Ovary (tissue), 9 donors: ENCODE results near the gene NFE2L1. TPM values are rescaled to one million over a fixed set of nuclear protein-coding genes. Genes with fewer than 3 reads are reported as not detected.

Experiments used
- DNase-seq, 5 donors: peaks; one replicate each; pipeline ENCODE4 v3.0.0-alpha.2; 2019 to 2020
- H3K27ac ChIP-seq, 2 donors: fragments of 200-600 bp; one replicate each; pipeline versions ENCODE4 v1.5.1 to v1.8.0; 2019 to 2022
- H3K27me3 ChIP-seq: fragments of 200-600 bp; one replicate; pipeline ENCODE4 v1.8.0; 2022
- H3K36me3 ChIP-seq: fragments of 200-600 bp; sonication (generic); one replicate; pipeline ENCODE4 v1.5.1; 2019
- H3K4me1 ChIP-seq: one replicate; pipeline ENCODE4 v1.8.1; 2013; ENCODE audit warnings: mild to moderate bottlenecking, moderate library complexity; ENCODE audit not compliant: insufficient read depth
- H3K4me3 ChIP-seq: fragments of 200-600 bp; sonication (generic); one replicate; pipeline ENCODE4 v1.5.1; 2017
- H3K9me3 ChIP-seq, 2 donors: fragments of 200-600 bp in 1 of 2; sonication (generic) in 1 of 2; one replicate each; pipeline versions ENCODE4 v1.5.1 to v1.8.1; 2013 to 2019; ENCODE audit warnings: mild to moderate bottlenecking in 1 of 2, moderate library complexity in 1 of 2
- EP300 ChIP-seq: sonication (generic); formaldehyde crosslinking; IDR thresholded peaks from one replicate; pipeline ENCODE4 v1.6.1; 2017; ENCODE audit warnings: antibody characterized with exemption
- POLR2A ChIP-seq: fragments of 450-650 bp; IDR thresholded peaks from one replicate; pipeline ENCODE4 v1.6.1; 2017; ENCODE audit warnings: antibody characterized with exemption, mild to moderate bottlenecking, moderate library complexity
- WGBS, 3 donors: extraction: QIAGEN DNeasy Blood & Tissue Kit in 1 of 3; methylation state at CpG; one replicate each; pipeline versions ENCODE4 v1.1.5 to v1.1.7; 2013 to 2017; 5-methylcytosine and 5-hydroxymethylcytosine counted together
- intact Hi-C, 4 donors: fragments of 100-400 bp; cut with DNase I; formaldehyde crosslinking; loops; one replicate each; pipeline versions ENCODE4 v1.11.0 to v1.15.1; 2022 to 2023
- polyA plus RNA-seq, 2 donors: library from polyadenylated mRNA; stranded (reverse); fragments of 200-250 nt in 1 of 2; fragments of 350-450 nt in 1 of 2; fragmentation: Illumina TruSeq in 1 of 2; extraction: RNeasy Lipid Tissue Mini Kit (QIAGEN cat#74804) in 1 of 2; gene quantifications; one replicate each; pipeline ENCODE4 v1.2.3, GENCODE V29; 2013 to 2014
- total RNA-seq, 7 donors: library from RNA; depleted of rRNA in 2 of 7; stranded (reverse); fragments of >200 nt in 2 of 7; fragmentation: NEBNext Ultra II Directional in 3 of 7; extraction: Animal tissue kit (Norgen Biotek cat#: 25700) in 3 of 7; gene quantifications; one replicate each; pipeline versions ENCODE4 v1.1.0 to v1.2.4, GENCODE V29; 2016 to 2023
- TF ChIP-seq, protein P1 (sequence below), 3 donors: fragments of 450-650 bp in 2 of 3; fragments of 200-600 bp in 1 of 3; IDR thresholded peaks; one replicate each; pipeline versions ENCODE4 v1.5.1 to v1.8.0; 2016 to 2022; ENCODE audit warnings: antibody characterized with exemption in 3 of 3, mild to moderate bottlenecking in 1 of 3
- donor health status: DM: no; HTN: no; CAD: no; lungs with moderate emphysema.
- donor health status: DM: no; HTN: no; CAD: no.
- donor health status: Bipolar disorder and iron deficiency.
- donor health status: DM: yes; HTN: yes; CAD: no.
- donor health status: DM: no; HTN: no; CAD: no.
- donor health status: DM: yes; HTN: yes; CAD: no.

NFE2L1 gene
- total and polyA plus RNA-seq, 9 donors, result 80.0 to 577 (median 165) TPM

DNA sequence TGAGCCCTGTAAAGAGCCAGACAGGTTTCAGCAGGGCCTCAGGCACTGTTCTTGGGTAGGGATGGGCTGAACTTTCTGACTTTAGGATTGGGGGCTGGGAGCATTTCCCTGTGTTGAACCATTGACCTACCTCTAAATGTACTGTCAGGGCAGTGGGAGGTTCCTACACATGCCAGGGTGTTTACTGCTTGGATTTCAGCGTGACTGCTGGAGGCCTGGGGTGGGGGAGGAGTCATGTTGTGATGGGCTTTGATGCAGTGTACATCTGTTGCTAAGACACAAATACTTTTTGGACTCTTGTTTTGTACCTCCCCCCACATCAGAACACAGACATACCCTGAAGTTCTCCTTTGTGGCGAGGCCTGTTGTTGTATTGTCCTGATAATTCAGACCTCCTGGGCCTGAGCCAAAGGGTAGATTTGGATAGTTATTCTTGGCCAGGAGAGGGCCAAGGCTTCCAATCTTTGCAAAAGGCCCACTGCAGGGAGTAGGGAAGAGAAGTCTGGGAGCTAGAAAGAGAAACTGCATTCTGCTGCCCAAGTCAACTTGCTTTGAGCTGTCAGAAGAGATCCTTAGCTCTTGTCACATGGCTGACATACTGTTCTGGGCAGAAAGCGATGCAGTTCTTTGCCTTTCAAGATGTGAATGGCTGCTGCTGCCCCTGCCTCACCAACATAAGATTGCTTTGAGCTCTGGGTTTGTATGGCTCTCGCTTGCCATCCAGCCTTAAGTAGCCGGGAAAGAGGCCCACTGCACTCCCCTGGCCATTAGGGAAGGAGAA is 3.7 kb downstream of the NFE2L1 start:
- TF ChIP-seq, protein P1, sequence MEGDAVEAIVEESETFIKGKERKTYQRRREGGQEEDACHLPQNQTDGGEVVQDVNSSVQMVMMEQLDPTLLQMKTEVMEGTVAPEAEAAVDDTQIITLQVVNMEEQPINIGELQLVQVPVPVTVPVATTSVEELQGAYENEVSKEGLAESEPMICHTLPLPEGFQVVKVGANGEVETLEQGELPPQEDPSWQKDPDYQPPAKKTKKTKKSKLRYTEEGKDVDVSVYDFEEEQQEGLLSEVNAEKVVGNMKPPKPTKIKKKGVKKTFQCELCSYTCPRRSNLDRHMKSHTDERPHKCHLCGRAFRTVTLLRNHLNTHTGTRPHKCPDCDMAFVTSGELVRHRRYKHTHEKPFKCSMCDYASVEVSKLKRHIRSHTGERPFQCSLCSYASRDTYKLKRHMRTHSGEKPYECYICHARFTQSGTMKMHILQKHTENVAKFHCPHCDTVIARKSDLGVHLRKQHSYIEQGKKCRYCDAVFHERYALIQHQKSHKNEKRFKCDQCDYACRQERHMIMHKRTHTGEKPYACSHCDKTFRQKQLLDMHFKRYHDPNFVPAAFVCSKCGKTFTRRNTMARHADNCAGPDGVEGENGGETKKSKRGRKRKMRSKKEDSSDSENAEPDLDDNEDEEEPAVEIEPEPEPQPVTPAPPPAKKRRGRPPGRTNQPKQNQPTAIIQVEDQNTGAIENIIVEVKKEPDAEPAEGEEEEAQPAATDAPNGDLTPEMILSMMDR (IDR thresholded peaks at IDR 0.05), result no peak
- TF ChIP-seq POLR2A (peak; percentile 21), EP300 (no peak)
- H3K36me3 ChIP-seq, result no peaks in the 10 kb centered on the region
- no peaks in the 10 kb centered on the region for H3K9me3 ChIP-seq
- DNase-seq, result peak; percentile 66 to 85 (median 76)
- no peaks in the 10 kb centered on the region for H3K27me3 ChIP-seq
- peak overlapping the region; percentile 77 to 96 for H3K27ac ChIP-seq
- H3K4me3 ChIP-seq, result peak overlapping the region; percentile 27
- intact Hi-C loops, result no loop called here
- peaks cover 34% of the 10 kb centered on the region for H3K4me1 ChIP-seq
- WGBS, 3 donors, result 10 to 14% (median 12%) methylated on average over 5 of the region's 5 CpGs

DNA sequence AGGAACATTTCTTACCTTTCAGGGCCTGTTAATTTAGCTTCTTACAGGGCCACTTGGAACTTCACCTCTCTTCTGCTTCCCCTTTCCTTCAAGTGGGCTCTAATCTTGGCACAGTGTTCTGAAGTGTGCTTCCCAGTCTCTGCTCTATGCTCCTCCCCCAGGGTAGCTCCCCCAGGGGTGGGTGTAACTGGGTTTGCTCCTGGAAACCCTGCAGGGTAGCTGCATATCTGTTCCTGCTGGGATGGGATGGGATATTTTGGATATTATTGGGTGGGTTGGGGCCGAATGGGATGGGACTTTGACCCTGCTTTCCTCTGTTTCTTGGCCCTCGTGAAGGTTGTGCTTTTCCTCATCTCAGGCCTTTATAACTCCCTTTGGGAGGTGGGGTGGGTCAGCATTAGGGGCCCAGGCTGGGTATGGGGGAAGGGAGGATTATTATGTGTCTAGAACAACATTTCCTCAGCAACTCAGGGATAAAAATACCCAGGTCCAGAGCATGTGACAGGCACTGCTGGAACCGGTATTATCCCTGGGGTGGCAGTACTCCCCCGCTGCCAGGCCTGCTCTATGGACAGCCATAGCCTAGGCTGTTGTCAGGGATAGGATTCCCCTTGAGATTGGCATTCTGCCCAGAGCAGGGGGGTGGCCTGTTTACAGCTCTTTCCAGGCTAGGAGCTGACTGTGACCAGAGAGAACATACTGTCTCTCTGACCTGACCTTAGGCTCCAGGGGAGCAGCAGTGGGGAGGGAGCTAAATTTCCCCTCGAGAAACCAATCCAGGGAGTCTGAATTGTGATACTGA is 5.0 kb downstream of the NFE2L1 start:
- H3K9me3 ChIP-seq, result no peaks in the 10 kb centered on the region
- peak overlapping the region; percentile 27 for H3K4me3 ChIP-seq
- 7 to 13% (median 8%) methylated on average over 5 of the region's 5 CpGs for WGBS, 3 donors
- intact Hi-C loops, result no loop called here
- TF ChIP-seq POLR2A (no peak), EP300 (no peak)
- TF ChIP-seq, protein P1 (IDR thresholded peaks at IDR 0.05), result no peak
- no peaks in the 10 kb centered on the region for H3K27me3 ChIP-seq
- H3K36me3 ChIP-seq, result no peaks in the 10 kb centered on the region
- DNase-seq, result peak; percentile 71 to 89 (median 81)
- H3K27ac ChIP-seq, result peak overlapping the region in 1 of 2 donors; percentile 96
- peaks cover 31% of the 10 kb centered on the region for H3K4me1 ChIP-seq

DNA sequence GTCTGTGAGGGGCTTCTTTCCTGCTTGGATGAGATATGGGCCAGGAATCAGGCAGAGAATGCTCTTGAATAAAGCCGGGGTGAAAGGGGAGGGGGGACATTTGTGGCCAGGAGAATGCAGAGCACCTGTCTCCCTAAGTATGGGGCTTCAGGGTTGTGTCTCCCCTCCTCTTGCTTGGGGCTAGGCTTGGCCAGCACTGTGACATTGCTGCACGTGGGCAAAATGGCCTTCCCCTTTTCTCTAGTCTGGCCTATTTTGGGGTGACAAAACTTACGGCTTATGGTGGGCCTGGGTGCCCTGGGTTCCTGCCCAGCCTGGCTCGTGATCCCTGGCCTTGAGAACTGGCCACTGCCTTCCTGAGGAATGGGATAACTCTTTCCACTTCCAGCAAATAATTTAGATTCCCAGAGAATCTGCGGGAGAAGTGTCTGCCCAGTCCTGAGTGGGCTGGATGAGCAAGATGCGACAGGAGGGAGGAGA is 5.6 kb downstream of the NFE2L1 start:
- TF ChIP-seq, protein P1 (IDR thresholded peaks at IDR 0.05), result no peak
- TF ChIP-seq EP300, result no peak
- intact Hi-C loops, result no loop called here
- Histone ChIP-seq H3K9me3 (no peaks in the 10 kb centered on the region), H3K4me3 (peak overlapping the region; percentile 27), H3K27ac (peak overlapping the region in 1 of 2 donors; percentile 96), H3K36me3 (no peaks in the 10 kb centered on the region), H3K27me3 (no peaks in the 10 kb centered on the region), H3K4me1 (peaks cover 31% of the 10 kb centered on the region)
- peak in 1 of 5 donors; percentile 67 for DNase-seq
- WGBS, 3 donors, result 0 to 7% (median 5%) methylated on average over 6 of the region's 6 CpGs

DNA sequence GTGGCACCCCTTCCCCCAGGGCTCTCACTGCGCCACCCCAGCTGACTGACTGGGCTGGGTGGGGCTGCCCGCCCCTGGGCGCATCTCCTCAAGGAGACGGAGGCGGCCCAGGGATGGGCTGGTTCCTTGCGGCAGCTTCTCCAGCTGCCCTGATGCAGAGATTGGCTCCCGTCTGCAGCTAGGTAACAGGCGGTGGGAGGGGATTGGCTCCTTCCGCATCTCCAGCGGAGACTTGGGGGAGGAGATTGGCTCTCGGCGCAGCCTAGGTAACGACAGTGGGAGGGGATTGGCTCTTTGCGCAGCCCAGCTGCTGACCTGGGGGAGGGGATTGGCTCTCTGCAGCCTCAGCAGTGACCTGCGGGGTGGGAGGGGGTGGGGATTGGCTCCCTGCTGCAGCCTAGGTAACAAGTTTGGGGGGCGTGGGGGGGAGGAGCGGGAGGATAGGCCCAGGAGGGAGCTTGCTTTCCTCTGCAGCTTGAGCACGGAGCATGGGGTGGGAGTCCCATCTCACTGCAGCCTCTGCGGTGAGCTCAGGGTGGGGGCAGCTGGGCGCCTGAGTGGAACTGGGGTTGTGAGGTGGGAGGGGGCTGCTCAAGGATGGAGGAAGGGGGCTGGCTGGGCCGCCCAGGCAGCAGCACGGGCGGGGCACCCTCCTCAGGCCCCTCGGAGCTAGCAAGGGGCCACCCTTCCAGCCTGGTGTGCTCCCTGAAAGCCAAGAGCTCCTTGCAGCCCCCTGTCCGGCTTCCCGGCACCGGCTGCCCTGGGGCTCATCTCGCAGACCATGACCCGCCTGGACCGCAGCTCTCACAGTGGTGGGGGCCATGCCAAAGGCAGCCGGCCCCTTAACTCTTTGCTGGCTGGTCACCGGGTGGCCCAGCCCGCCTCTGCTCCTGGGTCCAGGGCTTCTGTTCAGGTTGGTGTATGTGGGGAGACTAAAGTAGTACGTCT is 6.4 kb downstream of the NFE2L1 start:
- H3K4me3 ChIP-seq, result peak overlapping the region; percentile 27
- no peaks in the 10 kb centered on the region for H3K27me3 ChIP-seq
- H3K27ac ChIP-seq, result peak overlapping the region; percentile 30 to 96
- WGBS, 3 donors, result 9 to 15% (median 9%) methylated on average over 30 to 34 of the region's 34 CpGs
- intact Hi-C loops, result no loop called here
- peaks cover 31% of the 10 kb centered on the region for H3K4me1 ChIP-seq
- H3K9me3 ChIP-seq, result no peaks in the 10 kb centered on the region
- no peaks in the 10 kb centered on the region for H3K36me3 ChIP-seq
- peak; percentile 77 to 90 (median 85) for DNase-seq
- TF ChIP-seq POLR2A, result no peak
- TF ChIP-seq, protein P1 (IDR thresholded peaks at IDR 0.05), result no peak
